Ovary (tissue), 9 donors: ENCODE data around the gene SDK1. TPM values are rescaled to one million over a fixed set of nuclear protein-coding genes. Genes with fewer than 3 reads are reported as not detected.

ENCODE experiments used
- DNase-seq, 5 donors: peaks; one replicate each; pipeline ENCODE4 v3.0.0-alpha.2; 2019 to 2020
- H3K27ac ChIP-seq, 2 donors: fragments of 200-600 bp; one replicate each; pipeline versions ENCODE4 v1.5.1 to v1.8.0; 2019 to 2022
- H3K27me3 ChIP-seq: fragments of 200-600 bp; one replicate; pipeline ENCODE4 v1.8.0; 2022
- H3K36me3 ChIP-seq: fragments of 200-600 bp; sonication (generic); one replicate; pipeline ENCODE4 v1.5.1; 2019
- H3K4me1 ChIP-seq: one replicate; pipeline ENCODE4 v1.8.1; 2013; ENCODE audit warnings: mild to moderate bottlenecking, moderate library complexity; ENCODE audit not compliant: insufficient read depth
- H3K4me3 ChIP-seq: fragments of 200-600 bp; sonication (generic); one replicate; pipeline ENCODE4 v1.5.1; 2017
- H3K9me3 ChIP-seq, 2 donors: fragments of 200-600 bp in 1 of 2; sonication (generic) in 1 of 2; one replicate each; pipeline versions ENCODE4 v1.5.1 to v1.8.1; 2013 to 2019; ENCODE audit warnings: mild to moderate bottlenecking in 1 of 2, moderate library complexity in 1 of 2
- CTCF ChIP-seq, 3 donors: fragments of 450-650 bp in 2 of 3; fragments of 200-600 bp in 1 of 3; IDR thresholded peaks; one replicate each; pipeline versions ENCODE4 v1.5.1 to v1.8.0; 2016 to 2022; ENCODE audit warnings: antibody characterized with exemption in 3 of 3, mild to moderate bottlenecking in 1 of 3
- EP300 ChIP-seq: sonication (generic); formaldehyde crosslinking; IDR thresholded peaks from one replicate; pipeline ENCODE4 v1.6.1; 2017; ENCODE audit warnings: antibody characterized with exemption
- POLR2A ChIP-seq: fragments of 450-650 bp; IDR thresholded peaks from one replicate; pipeline ENCODE4 v1.6.1; 2017; ENCODE audit warnings: antibody characterized with exemption, mild to moderate bottlenecking, moderate library complexity
- WGBS, 3 donors: extraction: QIAGEN DNeasy Blood & Tissue Kit in 1 of 3; methylation state at CpG; one replicate each; pipeline versions ENCODE4 v1.1.5 to v1.1.7; 2013 to 2017; 5-methylcytosine and 5-hydroxymethylcytosine counted together
- intact Hi-C, 4 donors: fragments of 100-400 bp; cut with DNase I; formaldehyde crosslinking; loops; one replicate each; pipeline versions ENCODE4 v1.11.0 to v1.15.1; 2022 to 2023
- polyA plus RNA-seq, 2 donors: library from polyadenylated mRNA; stranded (reverse); fragments of 200-250 nt in 1 of 2; fragments of 350-450 nt in 1 of 2; fragmentation: Illumina TruSeq in 1 of 2; extraction: RNeasy Lipid Tissue Mini Kit (QIAGEN cat#74804) in 1 of 2; gene quantifications; one replicate each; pipeline ENCODE4 v1.2.3, GENCODE V29; 2013 to 2014
- total RNA-seq, 7 donors: library from RNA; depleted of rRNA in 2 of 7; stranded (reverse); fragments of >200 nt in 2 of 7; fragmentation: NEBNext Ultra II Directional in 3 of 7; extraction: Animal tissue kit (Norgen Biotek cat#: 25700) in 3 of 7; gene quantifications; one replicate each; pipeline versions ENCODE4 v1.1.0 to v1.2.4, GENCODE V29; 2016 to 2023
- donor health status: DM: no; HTN: no; CAD: no; lungs with moderate emphysema.
- donor health status: DM: no; HTN: no; CAD: no.
- donor health status: Bipolar disorder and iron deficiency.
- donor health status: DM: yes; HTN: yes; CAD: no.
- donor health status: DM: no; HTN: no; CAD: no.
- donor health status: DM: yes; HTN: yes; CAD: no.

The SDK1 gene
- total and polyA plus RNA-seq, 9 donors, result 1.2 to 13.3 (median 4.4) TPM

- Histone ChIP-seq H3K4me3 (no peak overlapping the region), H3K9me3 (no peaks in the 10 kb centered on the region), H3K27me3 (no peaks in the 10 kb centered on the region), H3K36me3 (no peaks in the 10 kb centered on the region), H3K27ac (no peak overlapping the region), H3K4me1 (peaks cover 1% of the 10 kb centered on the region)
- TF ChIP-seq EP300 (no peak), POLR2A (no peak), CTCF (IDR thresholded peaks at IDR 0.05) (no peak)
- intact Hi-C loops, result no loop called here
- 92 to 97% (median 93%) methylated on average over 29 of the region's 29 CpGs for WGBS, 3 donors
- peak in 1 of 5 donors; percentile 12 for DNase-seq
Observed at GRCh38 chr7:4129481-4130122, 828.5 kb downstream of the SDK1 start.

GRCh38 chr7:4131063-4131462 lies 830.0 kb downstream of the SDK1 start:
- intact Hi-C loops, result no loop called here
- no peaks in the 10 kb centered on the region for H3K9me3 ChIP-seq
- no peaks in the 10 kb centered on the region for H3K27me3 ChIP-seq
- no peak overlapping the region for H3K4me3 ChIP-seq
- H3K4me1 ChIP-seq, result peaks cover 4% of the 10 kb centered on the region
- no peak for DNase-seq
- H3K36me3 ChIP-seq, result no peaks in the 10 kb centered on the region
- WGBS, 3 donors, result 92 to 93% (median 92%) methylated on average over 7 of the region's 7 CpGs
- H3K27ac ChIP-seq, result no peak overlapping the region
- no peak for TF ChIP-seq CTCF (IDR thresholded peaks at IDR 0.05)
- no peak for TF ChIP-seq EP300
- no peak for TF ChIP-seq POLR2A

- Histone ChIP-seq H3K4me1 (peaks cover 9% of the 10 kb centered on the region), H3K4me3 (no peak overlapping the region), H3K36me3 (no peaks in the 10 kb centered on the region), H3K9me3 (no peaks in the 10 kb centered on the region), H3K27me3 (no peaks in the 10 kb centered on the region), H3K27ac (no peak overlapping the region)
- WGBS, 3 donors, result 92 to 95% (median 93%) methylated on average over 14 of the region's 14 CpGs
- DNase-seq, result peak in 1 of 5 donors; percentile 11
- intact Hi-C loops, result no loop called here
- TF ChIP-seq CTCF (IDR thresholded peaks at IDR 0.05), result no peak
- TF ChIP-seq EP300, result no peak
- TF ChIP-seq POLR2A, result no peak
Observed at GRCh38 chr7:4132221-4132620, 831.2 kb downstream of the SDK1 start.

DNA sequence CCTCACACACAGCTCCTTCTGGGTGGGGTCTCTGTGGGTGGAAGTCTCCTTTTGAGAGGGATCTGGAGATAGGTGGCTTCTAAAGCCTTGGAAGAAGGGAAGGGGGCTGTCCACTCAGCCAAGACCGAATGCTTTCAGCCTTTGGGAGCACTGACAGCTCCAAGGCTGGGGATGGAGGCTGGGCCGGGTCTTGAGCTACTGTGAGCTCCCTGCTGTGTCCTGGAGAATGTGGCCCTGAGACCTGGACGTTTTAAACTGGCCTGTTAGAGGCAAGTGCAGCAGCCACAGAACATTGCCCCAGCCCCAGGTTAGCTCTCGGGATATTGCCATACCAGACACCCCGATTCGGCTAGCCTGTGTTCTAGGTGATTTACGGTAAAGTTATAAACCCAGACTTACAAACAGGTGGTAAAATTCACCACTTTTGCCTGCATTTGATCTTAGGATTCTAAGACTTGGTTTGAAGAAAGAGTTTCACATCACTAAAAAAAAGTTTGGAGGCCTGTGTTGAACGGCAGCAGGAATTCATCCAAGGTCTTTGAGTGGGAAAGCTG lies 832.5 kb downstream of the SDK1 start:
- Histone ChIP-seq H3K4me1 (peaks cover 10% of the 10 kb centered on the region), H3K27ac (peak overlapping the region in 1 of 2 donors; percentile 80), H3K4me3 (no peak overlapping the region), H3K9me3 (no peaks in the 10 kb centered on the region), H3K36me3 (no peaks in the 10 kb centered on the region), H3K27me3 (no peaks in the 10 kb centered on the region)
- intact Hi-C loops, result no loop called here
- WGBS, 3 donors, result 62 to 65% (median 64%) methylated on average over 8 of the region's 8 CpGs
- TF ChIP-seq CTCF (IDR thresholded peaks at IDR 0.05) (no peak), POLR2A (no peak), EP300 (no peak)
- DNase-seq, result peak in 1 of 5 donors; percentile 10
